PC-3 (cell line): ENCODE measurements around the gene ARHGEF16.

Experiments
- CTCF ChIP-seq: fragments of 300-600 bp; sonication (generic); conservative IDR thresholded peaks from 2 replicates; pipeline ENCODE4 v1.5.1; 2017; ENCODE audit warnings: antibody characterized with exemption, low read depth, mild to moderate bottlenecking, low read length
- EZH2 ChIP-seq: fragments of 300-600 bp; sonication (generic); IDR thresholded peaks from one replicate; pipeline ENCODE4 v1.6.1; 2017; ENCODE audit warnings: antibody characterized with exemption, mild to moderate bottlenecking, low read length; ENCODE audit not compliant: unreplicated experiment

DNA sequence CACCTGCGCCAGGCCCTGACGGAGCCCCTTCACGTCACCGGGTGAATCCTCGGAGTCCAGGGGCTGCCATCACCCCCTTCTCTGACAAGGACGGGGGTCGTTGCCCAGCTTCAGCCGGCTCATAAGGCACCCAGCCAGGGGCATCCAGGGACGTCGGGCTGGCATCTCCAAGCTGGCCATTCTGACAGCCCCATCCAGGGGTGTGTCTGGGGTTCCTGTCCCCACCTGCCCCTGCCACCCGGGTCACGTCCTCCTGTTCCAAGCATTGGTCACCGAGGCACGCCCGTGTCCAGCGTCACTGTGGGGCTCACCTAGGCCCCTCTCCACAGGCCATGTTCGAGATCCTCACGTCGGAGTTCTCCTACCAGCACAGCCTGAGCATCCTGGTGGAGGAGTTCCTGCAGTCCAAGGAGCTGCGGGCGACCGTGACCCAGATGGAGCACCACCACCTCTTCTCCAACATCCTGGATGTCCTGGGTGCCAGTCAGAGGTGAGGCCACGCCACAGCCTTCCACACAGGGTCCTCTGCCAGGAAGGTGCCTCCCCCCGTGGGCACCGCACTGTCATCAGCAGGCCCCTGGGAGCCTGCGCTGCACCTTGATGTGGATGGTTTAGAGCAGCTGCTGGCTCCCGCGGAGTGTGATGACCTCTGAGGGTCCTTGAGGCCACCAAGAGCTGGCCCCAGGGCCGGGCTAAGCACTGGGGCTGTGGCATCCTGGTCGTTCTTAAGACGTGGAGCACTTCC, 14.8 kb downstream of the ARHGEF16 start:
- TF ChIP-seq CTCF (no peak), EZH2 (no peak)
